Endodermal cell (in vitro differentiated cells): ENCODE data around the gene TBC1D3L. TPM values are rescaled to one million over a fixed set of nuclear protein-coding genes. Genes with fewer than 3 reads are reported as not detected.
"Not testable (repeated sequence)": the region's sequence is repeated elsewhere in the genome, so short reads cannot be mapped to it uniquely, and the experiment has no call there.

Experiments
- DNase-seq: peaks from one replicate; pipeline ENCODE4 v3.0.0-alpha.2; 2017
- H3K27ac ChIP-seq: 2 replicates; pipeline ENCODE4 v1.5.1; 2013; ENCODE audit warnings: mild to moderate bottlenecking, low read depth, low read length, moderate library complexity
- H3K27me3 ChIP-seq: 2 replicates; pipeline ENCODE4 v1.6.1; 2013; ENCODE audit warnings: mild to moderate bottlenecking, low read length, moderate library complexity; ENCODE audit not compliant: insufficient read depth, control insufficient read depth, poor library complexity, severe bottlenecking
- H3K36me3 ChIP-seq: 2 replicates; pipeline ENCODE4 v1.7.0; 2013; ENCODE audit warnings: mild to moderate bottlenecking, low read length, moderate library complexity; ENCODE audit not compliant: control insufficient read depth, insufficient read depth
- H3K4me1 ChIP-seq: one replicate; pipeline ENCODE4 v1.7.0; 2013; ENCODE audit warnings: low read length; ENCODE audit not compliant: control insufficient read depth, insufficient read depth
- H3K4me3 ChIP-seq: 2 replicates; pipeline ENCODE4 v1.5.1; 2013; ENCODE audit warnings: mild to moderate bottlenecking, low read length, moderate library complexity
- H3K9ac ChIP-seq: 2 replicates; pipeline ENCODE4 v1.6.1; 2013; ENCODE audit warnings: mild to moderate bottlenecking, low read length, moderate library complexity; ENCODE audit not compliant: poor library complexity, severe bottlenecking; ENCODE audit errors: extremely low read depth
- H3K9me3 ChIP-seq: 2 replicates; pipeline ENCODE4 v1.6.1; 2013; ENCODE audit warnings: mild to moderate bottlenecking, low read length, moderate library complexity; ENCODE audit not compliant: control insufficient read depth
- H3K27ac Mint-ChIP-seq: 2 replicates; pipeline ENCODE4 v1.8.0; 2020; ENCODE audit warnings: mixed read lengths
- H3K27me3 Mint-ChIP-seq: 2 replicates; pipeline ENCODE4 v1.8.0; 2021; ENCODE audit warnings: mild to moderate bottlenecking, mixed read lengths; ENCODE audit not compliant: insufficient read depth
- H3K36me3 Mint-ChIP-seq: 2 replicates; pipeline ENCODE4 v1.8.0; 2020; ENCODE audit warnings: low read depth, mixed read lengths
- H3K4me1 Mint-ChIP-seq: 2 replicates; pipeline ENCODE4 v1.8.0; 2020; ENCODE audit warnings: mixed read lengths
- H3K4me3 Mint-ChIP-seq: 2 replicates; pipeline ENCODE4 v1.8.0; 2020; ENCODE audit warnings: mild to moderate bottlenecking, moderate library complexity, mixed read lengths
- H3K9me3 Mint-ChIP-seq: 2 replicates; pipeline ENCODE4 v1.8.0; 2020; ENCODE audit warnings: mild to moderate bottlenecking, mixed read lengths
- WGBS, 2 experiments: methylation state at CpG; one replicate each; pipeline versions ENCODE4 v1.1.5 to v1.1.7; 2013; ENCODE audit warnings: missing lambda C conversion rate in 2 of 2, mixed read lengths in 1 of 2; ENCODE audit not compliant: insufficient coverage in 1 of 2, insufficient read length in 1 of 2; 5-methylcytosine and 5-hydroxymethylcytosine counted together
- long read RNA-seq, 4 experiments: library from polyadenylated mRNA in 2 of 4; library from RNA in 1 of 4; library from capped mRNA in 1 of 4; stranded (forward) in 3 of 4; unstranded in 1 of 4; transcript quantifications; one replicate each; pipeline ENCODE4 v2.0.0, GENCODE V29; 2020 to 2021; ENCODE audit warnings: inconsistent platforms in 1 of 4
- polyA plus RNA-seq, 2 experiments: library from polyadenylated mRNA; stranded (reverse); fragments of 50-300 nt; gene quantifications; one replicate each; pipeline ENCODE4 v1.2.3, GENCODE V29; 2013
- total RNA-seq, 2 donors: library from RNA; stranded (reverse); fragmentation: NEBNext Ultra II Directional in 1 of 2; extraction: Animal tissue kit (Norgen Biotek cat#: 25700) in 1 of 2; gene quantifications; 2 replicates in 1 of 2; 3 replicates in 1 of 2; pipeline ENCODE4 v1.2.1, GENCODE V29; 2021

TBC1D3L gene
- 10 to 100 TPM; 22.3 to 35.8 TPM for total RNA-seq
- 19.1 TPM for polyA plus RNA-seq (2013, experiment 1 of 2)
- polyA plus RNA-seq (2013, experiment 2 of 2): 16.4 TPM
- long read RNA-seq, experiment 1, partial matches to known transcripts: 5 of 8 reads
- long read RNA-seq, experiment 1, other reads (novel, unspliced or antisense): 3 of 8 reads
- long read RNA-seq, experiment 2, partial matches to known transcripts: 13 of 22 reads
- long read RNA-seq, experiment 2, other reads (novel, unspliced or antisense): 9 of 22 reads
- long read RNA-seq, experiment 3, partial matches to known transcripts: 7 of 20 reads
- long read RNA-seq, experiment 3, other reads (novel, unspliced or antisense): 11 of 20 reads
- long read RNA-seq, experiment 4: 0 reads

- H3K4me3 ChIP-seq, H3K27ac ChIP-seq, H3K9ac ChIP-seq, H3K4me1 Mint-ChIP-seq, H3K27me3 Mint-ChIP-seq, H3K4me3 Mint-ChIP-seq, H3K36me3 ChIP-seq, H3K9me3 Mint-ChIP-seq, H3K36me3 Mint-ChIP-seq, H3K27me3 ChIP-seq, H3K4me1 ChIP-seq, H3K27ac Mint-ChIP-seq, H3K9me3 ChIP-seq, DNase-seq: not testable (repeated sequence)
- no CpG with 5 or more reads among the region's 11 CpGs for WGBS, 2 experiments
Observed at GRCh38 chr17:37988960-37989359, at the start of gene TBC1D3L. Gene TBC1D3L, minus strand, starts transcription at chr17:37989060. Its CDS starts 1,540 bp downstream, at chr17:37987520.

GRCh38 chr17:38003676-38004075 is 14.8 kb upstream of the TBC1D3L start, which contains the start of gene TBC1D3D:
Gene TBC1D3D, plus strand, starts transcription at chr17:38003976. Its CDS starts 1,585 bp downstream, at chr17:38005561.
- not testable (repeated sequence) for H3K4me3 ChIP-seq, H3K27me3 ChIP-seq, H3K27me3 Mint-ChIP-seq, H3K36me3 Mint-ChIP-seq, DNase-seq, H3K9ac ChIP-seq, H3K4me1 ChIP-seq, H3K4me3 Mint-ChIP-seq, H3K4me1 Mint-ChIP-seq, H3K36me3 ChIP-seq, H3K9me3 Mint-ChIP-seq, H3K27ac ChIP-seq, H3K9me3 ChIP-seq, H3K27ac Mint-ChIP-seq
- WGBS, 2 experiments: no CpG with 5 or more reads among the region's 11 CpGs

Other genes starting within 250 kb of the TBC1D3L start
- 10 to 100 TPM; 39.7 to 42.7 TPM for gene HNF1B, start 244.0 kb downstream of the TBC1D3L start, total RNA-seq
- not detected for gene TBC1D3K, start 64.6 kb downstream of the TBC1D3L start, total RNA-seq
- 1 to 10 TPM in 1 of 2 donors, under 1 TPM in 1; 0.79 to 6.3 TPM for gene TBC1D3D, start 14.9 kb upstream of the TBC1D3L start, total RNA-seq
- under 1 TPM in 1 of 2 donors, not detected in 1; 0.22 TPM for gene TBC1D3C, start 79.6 kb upstream of the TBC1D3L start, total RNA-seq
- gene TBC1D3E, start 138.9 kb upstream of the TBC1D3L start, total RNA-seq: under 1 TPM in 1 of 2 donors, not detected in 1; 0.38 TPM
- not detected for gene TBC1D3, start 203.5 kb upstream of the TBC1D3L start, total RNA-seq